B cell (primary cell): Measurements from ENCODE around the gene OR1E1. TPM values are rescaled to one million over a fixed set of nuclear protein-coding genes. Genes with fewer than 3 reads are reported as not detected.

ENCODE experiments used
- ATAC-seq: fragments of 200-7000 bp; cut with Tn5 transposase; one replicate; pipeline ENCODE4 v1.10.0; 2021; ENCODE audit warnings: low read depth, mild to moderate bottlenecking, moderate number of reproducible peaks, moderate library complexity
- CTCF ChIA-PET: fragments of 350-600 bp; sonication (Branson Sonifier 250); formaldehyde crosslinking; loops from one replicate; lab custom pipeline; 2021; ENCODE audit warnings: antibody characterized with exemption, inconsistent platforms; lab: Charles Lee
- POLR2A ChIA-PET: fragments of 350-600 bp; sonication (Branson Sonifier 250); formaldehyde crosslinking; loops from one replicate; lab custom pipeline; 2021; ENCODE audit warnings: antibody characterized with exemption; lab: Charles Lee
- DNase-seq: peaks from one replicate; pipeline ENCODE4 v3.0.0; 2013
- H2AFZ ChIP-seq: 2 replicates; pipeline ENCODE4 v1.6.1; 2012; ENCODE audit warnings: mild to moderate bottlenecking, low read depth, low read length; ENCODE audit not compliant: insufficient read depth, poor library complexity, severe bottlenecking
- H3K27ac ChIP-seq, 2 donors: 1 replicate in 1 of 2; 2 replicates in 1 of 2; pipeline ENCODE4 v1.5.1; 2012 to 2013; ENCODE audit warnings: low read length in 2 of 2, mild to moderate bottlenecking in 2 of 2, moderate library complexity in 1 of 2
- H3K27me3 ChIP-seq, 4 experiments: fragments of 200-600 bp in 1 of 4; sonication (generic) in 1 of 4; replicated peaks in 1 of 4; 1 replicate in 2 of 4; 2 replicates in 2 of 4; pipeline versions ENCODE4 v1.6.1 to v1.7.0; 2013 to 2016; ENCODE audit warnings: low read length in 3 of 4, mild to moderate bottlenecking in 2 of 4, mixed read lengths in 1 of 4, moderate library complexity in 1 of 4; ENCODE audit not compliant: insufficient read depth in 4 of 4, control insufficient read depth in 3 of 4; ENCODE audit errors: control extremely low read depth in 1 of 4
- H3K36me3 ChIP-seq, 2 experiments: replicated peaks in 1 of 2; 1 replicate in 1 of 2; 2 replicates in 1 of 2; pipeline versions ENCODE4 v1.6.1 to v1.7.1; 2013; ENCODE audit warnings: low read length in 1 of 2; ENCODE audit not compliant: insufficient read depth in 2 of 2, control insufficient read depth in 1 of 2; ENCODE audit errors: control extremely low read depth in 1 of 2, extremely low read depth in 1 of 2
- H3K4me1 ChIP-seq, 2 donors: fragments of 200-600 bp in 1 of 2; sonication (generic) in 1 of 2; 1 replicate in 1 of 2; 2 replicates in 1 of 2; pipeline versions ENCODE4 v1.5.1 to v1.6.1; 2013 to 2017; ENCODE audit warnings: low read length in 2 of 2; ENCODE audit not compliant: control insufficient read depth in 2 of 2, insufficient read depth in 2 of 2
- H3K4me2 ChIP-seq: replicated peaks from 2 replicates; pipeline ENCODE3; 2012; ENCODE audit warnings: mild to moderate bottlenecking, low read depth, low read length; ENCODE audit not compliant: poor library complexity, severe bottlenecking
- H3K4me3 ChIP-seq, 5 experiments: fragments of 200-600 bp in 1 of 5; sonication (generic) in 1 of 5; 1 replicate in 3 of 5; 2 replicates in 2 of 5; pipeline versions ENCODE4 v1.5.1 to v1.7.0; 2011 to 2016; ENCODE audit warnings: low read length in 4 of 5, mild to moderate bottlenecking in 4 of 5, low read depth in 2 of 5, control low read depth in 1 of 5, moderate library complexity in 1 of 5; ENCODE audit not compliant: insufficient read depth in 1 of 5; ENCODE audit errors: control extremely low read depth in 1 of 5, extremely low read depth in 1 of 5
- H3K79me2 ChIP-seq: fragments of 200-600 bp; sonication (generic); one replicate; pipeline ENCODE4 v1.6.0; 2016; ENCODE audit warnings: low read length; ENCODE audit not compliant: control insufficient read depth, insufficient read depth
- H3K9ac ChIP-seq: fragments of 200-600 bp; sonication (generic); 2 replicates; pipeline ENCODE4 v1.6.1; 2017; ENCODE audit warnings: mild to moderate bottlenecking, low read length, moderate library complexity
- H3K9me3 ChIP-seq, 3 donors: one replicate each; pipeline versions ENCODE4 v1.6.1 to v1.7.1; 2013; ENCODE audit warnings: low read length in 2 of 3; ENCODE audit not compliant: control insufficient read depth in 2 of 3, insufficient read depth in 1 of 3; ENCODE audit errors: control extremely low read depth in 1 of 3
- H4K20me1 ChIP-seq: 2 replicates; pipeline ENCODE4 v1.6.0; 2012; ENCODE audit warnings: mild to moderate bottlenecking, low read length; ENCODE audit not compliant: insufficient read depth, control insufficient read depth, poor library complexity, severe bottlenecking
- H3K27ac Mint-ChIP-seq: one replicate; pipeline ENCODE4 v1.8.0; 2021; ENCODE audit warnings: mixed read lengths
- H3K27me3 Mint-ChIP-seq: one replicate; pipeline ENCODE4 v1.8.0; 2021; ENCODE audit warnings: mixed read lengths
- H3K4me1 Mint-ChIP-seq: one replicate; pipeline ENCODE4 v1.8.0; 2021; ENCODE audit warnings: mixed read lengths
- H3K4me3 Mint-ChIP-seq: one replicate; pipeline ENCODE4 v1.8.0; 2021; ENCODE audit warnings: mixed read lengths
- H3K9me3 Mint-ChIP-seq: one replicate; pipeline ENCODE4 v1.8.0; 2022; ENCODE audit warnings: mixed read lengths; ENCODE audit not compliant: insufficient read depth
- EZH2 ChIP-seq: IDR thresholded peaks from 2 replicates; pipeline ENCODE4 v1.6.1; 2012; ENCODE audit warnings: borderline replicate concordance, low read depth, mild to moderate bottlenecking, moderate library complexity, low read length; ENCODE audit not compliant: insufficient read depth, poor library complexity, severe bottlenecking
- WGBS: methylation state at CpG from one replicate; pipeline ENCODE4 v1.1.5; 2013; ENCODE audit warnings: missing lambda C conversion rate; ENCODE audit not compliant: insufficient coverage; 5-methylcytosine and 5-hydroxymethylcytosine counted together
- intact Hi-C: fragments of 100-400 bp; cut with micrococcal nuclease; formaldehyde crosslinking; loops from one replicate; pipeline ENCODE4 v1.10.0; 2022
- polyA plus RNA-seq: library from polyadenylated mRNA; depleted of rRNA; stranded (reverse); fragments of >200 nt; gene quantifications from 2 replicates; pipeline ENCODE4 v1.2.3, GENCODE V29; 2012
- total RNA-seq, 2 donors: library from RNA; stranded (reverse); fragments of 120-200 nt in 1 of 2; gene quantifications; 1 replicate in 1 of 2; 2 replicates in 1 of 2; pipeline versions ENCODE4 v1.2.3 to v1.2.4, GENCODE V29; 2013 to 2022
- TF ChIP-seq, protein P1 (sequence below): fragments of 200-600 bp; IDR thresholded peaks from one replicate; pipeline ENCODE4 v1.8.0; 2022; ENCODE audit warnings: antibody characterized with exemption, mild to moderate bottlenecking

Gene OR1E1
- total and polyA plus RNA-seq, 2 donors (not counting 1 experiment from before 2014, with no cell fraction given) = not detected

DNA sequence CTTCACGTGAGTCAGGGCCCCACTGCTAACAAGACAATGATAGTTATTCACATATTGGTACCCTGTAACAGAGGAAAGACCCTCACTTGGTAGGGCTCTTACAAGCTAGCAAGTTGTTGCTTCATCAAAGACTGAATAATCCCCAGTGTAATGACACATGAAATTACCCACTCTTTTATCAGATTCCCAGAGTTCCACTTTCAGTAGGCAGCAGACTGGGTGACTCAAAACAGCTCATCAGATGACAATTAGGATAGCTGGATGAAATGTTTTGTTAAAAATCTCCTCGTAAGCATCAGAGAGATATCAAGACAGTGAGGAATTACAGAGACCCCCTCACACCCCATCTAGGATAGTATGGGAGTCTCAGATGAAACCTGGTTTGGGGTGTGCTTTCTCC is 42.2 kb upstream of the OR1E1 start:
- Histone ChIP-seq H3K27me3 (peaks cover 0 to 19% (median 7%) of the 10 kb centered on the region in 4 experiments), H3K9me3 (no peaks in the 10 kb centered on the region), H3K4me1 (no peaks in the 10 kb centered on the region), H3K36me3 (no peaks in the 10 kb centered on the region), H3K79me2 (no peaks in the 10 kb centered on the region), H3K9ac (no peak overlapping the region), H2AFZ (no peak overlapping the region), H3K4me3 (no peak overlapping the region), H3K27ac (no peak overlapping the region), H4K20me1 (no peaks in the 10 kb centered on the region), H3K4me2 (no peak overlapping the region)
- DNase-seq (no peak), ATAC-seq (no peak)
- H3K4me3 Mint-ChIP-seq = no peak overlapping the region
- TF ChIP-seq EZH2 = no peak
- TF ChIP-seq, protein P1, sequence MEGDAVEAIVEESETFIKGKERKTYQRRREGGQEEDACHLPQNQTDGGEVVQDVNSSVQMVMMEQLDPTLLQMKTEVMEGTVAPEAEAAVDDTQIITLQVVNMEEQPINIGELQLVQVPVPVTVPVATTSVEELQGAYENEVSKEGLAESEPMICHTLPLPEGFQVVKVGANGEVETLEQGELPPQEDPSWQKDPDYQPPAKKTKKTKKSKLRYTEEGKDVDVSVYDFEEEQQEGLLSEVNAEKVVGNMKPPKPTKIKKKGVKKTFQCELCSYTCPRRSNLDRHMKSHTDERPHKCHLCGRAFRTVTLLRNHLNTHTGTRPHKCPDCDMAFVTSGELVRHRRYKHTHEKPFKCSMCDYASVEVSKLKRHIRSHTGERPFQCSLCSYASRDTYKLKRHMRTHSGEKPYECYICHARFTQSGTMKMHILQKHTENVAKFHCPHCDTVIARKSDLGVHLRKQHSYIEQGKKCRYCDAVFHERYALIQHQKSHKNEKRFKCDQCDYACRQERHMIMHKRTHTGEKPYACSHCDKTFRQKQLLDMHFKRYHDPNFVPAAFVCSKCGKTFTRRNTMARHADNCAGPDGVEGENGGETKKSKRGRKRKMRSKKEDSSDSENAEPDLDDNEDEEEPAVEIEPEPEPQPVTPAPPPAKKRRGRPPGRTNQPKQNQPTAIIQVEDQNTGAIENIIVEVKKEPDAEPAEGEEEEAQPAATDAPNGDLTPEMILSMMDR = no peak
- H3K4me1 Mint-ChIP-seq = no peaks in the 10 kb centered on the region
- 100% methylated on average over 1 of the region's 2 CpGs for WGBS
- ChIA-PET CTCF (no interaction called here), POLR2A (no interaction called here)
- peaks cover 33% of the 10 kb centered on the region for H3K27me3 Mint-ChIP-seq
- no peak overlapping the region for H3K27ac Mint-ChIP-seq
- intact Hi-C loops = no loop called here
- no peaks in the 10 kb centered on the region for H3K9me3 Mint-ChIP-seq

DNA sequence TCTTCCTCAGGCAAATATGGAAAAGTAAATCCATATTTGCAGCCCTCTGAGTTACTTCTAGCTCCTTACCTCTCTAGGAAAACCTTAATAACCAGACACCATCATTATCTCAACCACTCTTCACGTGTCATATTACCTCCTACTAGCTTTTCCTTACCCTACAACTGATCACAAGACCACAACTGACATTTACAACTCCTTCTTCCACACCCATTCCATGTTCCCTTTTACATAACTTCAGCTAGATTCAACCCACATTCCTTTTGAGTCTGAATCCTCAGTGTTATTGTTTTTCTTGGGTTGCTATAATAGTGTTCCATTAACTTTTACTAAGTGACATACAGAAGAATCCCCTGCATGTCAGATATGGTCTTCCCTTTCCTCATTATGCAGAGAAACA is 40.2 kb upstream of the OR1E1 start:
- Mint-ChIP-seq H3K4me3 (no peak overlapping the region), H3K4me1 (no peaks in the 10 kb centered on the region), H3K9me3 (no peaks in the 10 kb centered on the region), H3K27me3 (peaks cover 35% of the 10 kb centered on the region), H3K27ac (no peak overlapping the region)
- intact Hi-C loops = no loop called here
- no peak for DNase-seq
- ChIA-PET CTCF (no interaction called here), POLR2A (no interaction called here)
- Histone ChIP-seq H3K9ac (no peak overlapping the region), H3K4me3 (no peak overlapping the region), H3K9me3 (no peaks in the 10 kb centered on the region), H3K27me3 (peaks cover 0 to 14% (median 4%) of the 10 kb centered on the region in 4 experiments), H4K20me1 (no peaks in the 10 kb centered on the region), H3K79me2 (no peaks in the 10 kb centered on the region), H3K36me3 (no peaks in the 10 kb centered on the region), H2AFZ (no peak overlapping the region), H3K4me2 (no peak overlapping the region), H3K4me1 (no peaks in the 10 kb centered on the region), H3K27ac (no peak overlapping the region)
- ATAC-seq = no peak
- 45% methylated on average over 1 of the region's 1 CpG for WGBS
- no peak for TF ChIP-seq EZH2
- TF ChIP-seq, protein P1 = no peak
